Endothelial cell of umbilical vein (primary cell): ENCODE measurements around the gene CSNK1E. TPM values are rescaled to one million over a fixed set of nuclear protein-coding genes. Genes with fewer than 3 reads are reported as not detected.

Experiments
- BruUV-seq: library from RNA; stranded (reverse); fragments of 400-500 nt; replicated peaks from 2 replicates; lab custom pipeline; 2021; lab: Mats Ljungman, UMichigan
- CTCF ChIA-PET: fragments of 300-600, 350-600 bp; sonication (Branson Sonifier 250); formaldehyde crosslinking; loops from one replicate; lab custom pipeline; 2021; ENCODE audit warnings: antibody characterized with exemption, inconsistent platforms; lab: Charles Lee
- POLR2A ChIA-PET: fragments of 300-600, 350-600 bp; sonication (Branson Sonifier 250); formaldehyde crosslinking; loops from one replicate; lab custom pipeline; 2021; ENCODE audit warnings: antibody characterized with exemption, inconsistent platforms; lab: Charles Lee
- DNase-seq: peaks from one replicate; pipeline ENCODE4 v3.0.0-alpha.2; 2011; ENCODE audit warnings: low read depth, low spot score
- FAIRE-seq: peaks from 2 replicates; lab custom pipeline; 2011; peaks lifted over from hg19 to GRCh38; lab: Jason Lieb, UNC
- H2AFZ ChIP-seq: 2 replicates; pipeline ENCODE4 v1.6.0; 2012; ENCODE audit warnings: low read depth, low read length, control low read depth, inconsistent platforms
- H3K27ac ChIP-seq: 2 replicates; pipeline ENCODE4 v1.5.1; 2011; ENCODE audit warnings: low read depth, mild to moderate bottlenecking, control low read depth, low read length, moderate library complexity; ENCODE audit not compliant: insufficient read depth
- H3K27me3 ChIP-seq, 2 experiments: 2 replicates each; pipeline versions ENCODE4 v1.6.0 to v1.6.1; 2011; ENCODE audit warnings: low read length in 2 of 2, mixed read lengths in 1 of 2; ENCODE audit not compliant: control insufficient read depth in 2 of 2, insufficient read depth in 2 of 2
- H3K36me3 ChIP-seq, 2 experiments: 2 replicates in 1 of 2; 3 replicates in 1 of 2; pipeline ENCODE4 v1.5.1; 2011; ENCODE audit warnings: low read length in 2 of 2, mild to moderate bottlenecking in 1 of 2, moderate library complexity in 1 of 2; ENCODE audit not compliant: control insufficient read depth in 2 of 2, insufficient read depth in 2 of 2; ENCODE audit errors: extremely low read depth in 1 of 2
- H3K4me1 ChIP-seq: 3 replicates; pipeline ENCODE4 v1.5.1; 2011; ENCODE audit warnings: mild to moderate bottlenecking, low read length; ENCODE audit not compliant: control insufficient read depth, insufficient read depth; ENCODE audit errors: extremely low read depth
- H3K4me2 ChIP-seq: 2 replicates; pipeline ENCODE4 v1.6.1; 2011; ENCODE audit warnings: low read length, control low read depth, mixed read lengths; ENCODE audit not compliant: insufficient read depth
- H3K4me3 ChIP-seq, 3 experiments: fragments of 200-600 bp in 1 of 3; sonication (generic), shearing (Covaris generic) in 1 of 3; replicated peaks in 1 of 3; 2 replicates each; pipeline ENCODE4 v1.5.1; 2011 to 2016; ENCODE audit warnings: control low read depth in 3 of 3, low read length in 3 of 3, mild to moderate bottlenecking in 2 of 3, inconsistent platforms in 1 of 3, low read depth in 1 of 3, moderate library complexity in 1 of 3; ENCODE audit not compliant: insufficient read depth in 1 of 3
- H3K79me2 ChIP-seq: 2 replicates; pipeline ENCODE4 v1.6.0; 2012; ENCODE audit warnings: low read length, inconsistent platforms; ENCODE audit not compliant: control insufficient read depth, insufficient read depth
- H3K9ac ChIP-seq: replicated peaks from 2 replicates; pipeline ENCODE3; 2011; ENCODE audit warnings: low read length, control low read depth; ENCODE audit not compliant: insufficient read depth; ENCODE audit errors: extremely low read depth
- H3K9me1 ChIP-seq: replicated peaks from 3 replicates; pipeline ENCODE4 v1.6.0; 2011; ENCODE audit warnings: mild to moderate bottlenecking, low read length; ENCODE audit not compliant: control insufficient read depth, insufficient read depth; ENCODE audit errors: extremely low read depth
- H3K9me3 ChIP-seq: replicated peaks from 2 replicates; pipeline ENCODE4 v1.5.1; 2012; ENCODE audit warnings: low read length, inconsistent platforms; ENCODE audit not compliant: control insufficient read depth, insufficient read depth
- H4K20me1 ChIP-seq: replicated peaks from 2 replicates; pipeline ENCODE3; 2011; ENCODE audit warnings: mild to moderate bottlenecking, low read length; ENCODE audit not compliant: control insufficient read depth, insufficient read depth; ENCODE audit errors: extremely low read depth
- EZH2 ChIP-seq: IDR thresholded peaks from 2 replicates; pipeline ENCODE4 v1.6.1; 2012; ENCODE audit warnings: borderline replicate concordance, low read depth, mild to moderate bottlenecking, moderate library complexity, low read length, inconsistent platforms; ENCODE audit not compliant: severe bottlenecking
- FOS ChIP-seq: IDR thresholded peaks from 2 replicates; pipeline ENCODE4 v1.6.1; 2011; ENCODE audit warnings: mild to moderate bottlenecking, low read length, moderate library complexity, borderline replicate concordance; ENCODE audit not compliant: insufficient read depth
- GATA2 ChIP-seq: IDR thresholded peaks from 2 replicates; pipeline ENCODE4 v1.7.0; 2011; ENCODE audit warnings: low read depth, mild to moderate bottlenecking, moderate library complexity, mixed read lengths, low read length; ENCODE audit not compliant: insufficient read length, insufficient read depth
- JUN ChIP-seq: IDR thresholded peaks from 2 replicates; pipeline ENCODE4 v1.6.1; 2011; ENCODE audit warnings: borderline replicate concordance, low read depth; ENCODE audit not compliant: insufficient read length, insufficient read depth
- MYC ChIP-seq: IDR thresholded peaks from one replicate; pipeline ENCODE4 v1.6.1; 2011; ENCODE audit warnings: mild to moderate bottlenecking, low read depth, low read length
- POLR2A ChIP-seq: IDR thresholded peaks from 2 replicates; pipeline ENCODE4 v1.6.1; 2012; ENCODE audit warnings: low read depth, mild to moderate bottlenecking, control low read depth, low read length
- POLR2AphosphoS5 ChIP-seq: IDR thresholded peaks from 2 replicates; pipeline ENCODE4 v1.6.1; 2012; ENCODE audit warnings: low read depth, mild to moderate bottlenecking, control low read depth, low read length, moderate library complexity; ENCODE audit not compliant: insufficient read depth
- dilution Hi-C: fragments of 300-500 bp; cut with MboI; formaldehyde crosslinking; loops from one replicate; pipeline ENCODE4 v1.15.0; 2019; ENCODE audit warnings: low sequenced_read_pairs; ENCODE audit not compliant: extremely low pct_ligation_motif_present
- intact Hi-C: fragments of 100-400 bp; cut with micrococcal nuclease; formaldehyde crosslinking; loops from one replicate; pipeline ENCODE4 v1.10.0; 2022
- polyA plus RNA-seq, 4 experiments: library from polyadenylated mRNA; depleted of rRNA in 3 of 4; stranded (reverse) in 3 of 4; unstranded in 1 of 4; fragments of >200 nt; gene quantifications; 2 replicates each; pipeline versions ENCODE4 v1.2.1 to v1.2.3, GENCODE V29; 2011 to 2012; ENCODE audit warnings: missing spikeins in 1 of 4
- total RNA-seq: library from RNA; stranded (reverse); gene quantifications from 2 replicates; pipeline ENCODE4 v1.2.3, GENCODE V29; 2021
- TF ChIP-seq, protein P1 (sequence below): IDR thresholded peaks from 2 replicates; pipeline ENCODE4 v1.6.1; 2011; ENCODE audit not compliant: insufficient read depth, insufficient read length
- TF ChIP-seq, protein P2 (sequence below), 2 donors: IDR thresholded peaks; 1 replicate in 1 of 2; 2 replicates in 1 of 2; pipeline ENCODE4 v1.5.1; 2011; ENCODE audit warnings: low read length in 2 of 2, mild to moderate bottlenecking in 2 of 2, moderate library complexity in 2 of 2, control low read depth in 1 of 2, inconsistent platforms in 1 of 2, low read depth in 1 of 2; ENCODE audit not compliant: insufficient read depth in 1 of 2; ENCODE audit errors: extremely low read depth in 1 of 2

CSNK1E gene
- total and polyA plus RNA-seq, 2 donors (not counting 3 experiments of a cell fraction or from before 2014, with no cell fraction given), result 259 to 262 TPM

DNA sequence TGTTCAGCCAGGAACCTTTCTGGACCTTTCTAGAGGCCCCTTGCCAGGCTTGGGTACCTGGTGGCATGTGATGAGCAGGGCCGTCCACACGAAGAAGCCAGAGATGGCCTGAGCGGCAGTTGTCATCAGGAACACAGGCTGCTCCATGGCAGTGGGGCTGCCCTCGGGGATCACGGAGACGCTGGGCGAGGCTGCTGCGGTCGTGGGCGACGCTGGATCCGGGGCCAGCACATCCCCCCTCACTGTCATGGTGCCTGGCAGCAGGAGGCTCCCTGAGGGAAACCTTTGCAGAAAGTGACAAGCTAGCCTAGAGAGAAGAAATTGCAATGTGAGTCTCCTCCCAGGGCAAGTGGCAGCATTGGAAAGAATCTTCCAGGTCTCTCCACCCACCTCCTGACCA lies 69.5 kb downstream of the CSNK1E start:
- H3K9ac ChIP-seq, result no peak overlapping the region
- no peaks in the 10 kb centered on the region for H4K20me1 ChIP-seq
- POLR2A ChIA-PET, result no interaction called here
- dilution Hi-C loops, result no loop called here
- no peak overlapping the region for H3K27ac ChIP-seq
- no peaks in the 10 kb centered on the region for H3K27me3 ChIP-seq
- no peaks in the 10 kb centered on the region for H3K9me1 ChIP-seq
- no peak for FAIRE-seq
- H3K4me3 ChIP-seq, result no peak overlapping the region
- no peak overlapping the region for H2AFZ ChIP-seq
- CTCF ChIA-PET, result no interaction called here
- H3K9me3 ChIP-seq, result no peaks in the 10 kb centered on the region
- peaks cover 5 to 44% of the 10 kb centered on the region in 2 experiments for H3K36me3 ChIP-seq
- TF ChIP-seq POLR2AphosphoS5, result no peak
- TF ChIP-seq EZH2, result no peak
- TF ChIP-seq MYC, result no peak
- TF ChIP-seq POLR2A, result no peak
- TF ChIP-seq, protein P1, sequence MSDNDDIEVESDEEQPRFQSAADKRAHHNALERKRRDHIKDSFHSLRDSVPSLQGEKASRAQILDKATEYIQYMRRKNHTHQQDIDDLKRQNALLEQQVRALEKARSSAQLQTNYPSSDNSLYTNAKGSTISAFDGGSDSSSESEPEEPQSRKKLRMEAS, result no peak
- TF ChIP-seq JUN, result no peak
- TF ChIP-seq FOS, result no peak
- TF ChIP-seq, protein P2, sequence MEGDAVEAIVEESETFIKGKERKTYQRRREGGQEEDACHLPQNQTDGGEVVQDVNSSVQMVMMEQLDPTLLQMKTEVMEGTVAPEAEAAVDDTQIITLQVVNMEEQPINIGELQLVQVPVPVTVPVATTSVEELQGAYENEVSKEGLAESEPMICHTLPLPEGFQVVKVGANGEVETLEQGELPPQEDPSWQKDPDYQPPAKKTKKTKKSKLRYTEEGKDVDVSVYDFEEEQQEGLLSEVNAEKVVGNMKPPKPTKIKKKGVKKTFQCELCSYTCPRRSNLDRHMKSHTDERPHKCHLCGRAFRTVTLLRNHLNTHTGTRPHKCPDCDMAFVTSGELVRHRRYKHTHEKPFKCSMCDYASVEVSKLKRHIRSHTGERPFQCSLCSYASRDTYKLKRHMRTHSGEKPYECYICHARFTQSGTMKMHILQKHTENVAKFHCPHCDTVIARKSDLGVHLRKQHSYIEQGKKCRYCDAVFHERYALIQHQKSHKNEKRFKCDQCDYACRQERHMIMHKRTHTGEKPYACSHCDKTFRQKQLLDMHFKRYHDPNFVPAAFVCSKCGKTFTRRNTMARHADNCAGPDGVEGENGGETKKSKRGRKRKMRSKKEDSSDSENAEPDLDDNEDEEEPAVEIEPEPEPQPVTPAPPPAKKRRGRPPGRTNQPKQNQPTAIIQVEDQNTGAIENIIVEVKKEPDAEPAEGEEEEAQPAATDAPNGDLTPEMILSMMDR (IDR thresholded peaks at IDR 0.05; ENCODE audit: extremely low read depth in 1 of 2, insufficient read depth in 1 of 2, low read depth in 1 of 2, low read length in 2 of 2), result no peak
- TF ChIP-seq GATA2, result no peak
- H3K79me2 ChIP-seq, result peaks cover 45% of the 10 kb centered on the region
- intact Hi-C loops, result no loop called here
- H3K4me2 ChIP-seq, result no peak overlapping the region
- no peaks in the 10 kb centered on the region for H3K4me1 ChIP-seq
- no peak for DNase-seq
- no TSS peak for BruUV-seq
